ENCODE measurements around the gene ATG7. TPM values are rescaled to one million over a fixed set of nuclear protein-coding genes. Genes with fewer than 3 reads are reported as not detected.
"Not testable (repeated sequence)": the region's sequence is repeated elsewhere in the genome, so short reads cannot be mapped to it uniquely, and the experiment has no call there.

Gene ATG7
- total RNA-seq, 5 donors from 2014 or later (not counting 1 experiment from before 2014, with no cell fraction given), result 29.0 to 39.3 (median 37.4) TPM

GRCh38 chr3:11494131-11494916, 222.1 kb downstream of the ATG7 start:
- ATAC-seq (replicated peaks in 1 of 4) (no peak), DNase-seq (no peak)
- Histone ChIP-seq H3K27me3 (replicated peaks in 1 of 2; ENCODE audit: control insufficient read depth in 2 of 2, extremely low read depth in 1 of 2, insufficient read depth in 2 of 2, low read length in 1 of 2) (no peaks in the 10 kb centered on the region), H3K4me1 (ENCODE audit: control insufficient read depth in 1 of 2, extremely low read depth in 1 of 2, insufficient read depth in 2 of 2, low read length in 2 of 2) (no peaks in the 10 kb centered on the region), H3K36me3 (ENCODE audit: control insufficient read depth in 2 of 2, extremely low read depth in 1 of 2, insufficient read depth in 1 of 2, low read length in 1 of 2) (peaks cover 0 to 2% of the 10 kb centered on the region in 2 donors), H3K9me3 (no peaks in the 10 kb centered on the region), H3K27ac (ENCODE audit: low read length) (no peak overlapping the region), H3K4me3 (ENCODE audit: control insufficient read depth in 1 of 2, extremely low read depth in 1 of 2, low read length in 1 of 2) (no peak overlapping the region)
- POLR2A ChIA-PET, result no interaction called here
- WGBS (ENCODE audit: insufficient coverage), result 97% methylated on average over 5 of the region's 6 CpGs
- no peak overlapping the region for H3K4me3 Mint-ChIP-seq
- no peaks in the 10 kb centered on the region for H3K9me3 Mint-ChIP-seq
- H3K27ac Mint-ChIP-seq, result no peak overlapping the region
- H3K27me3 Mint-ChIP-seq, result no peaks in the 10 kb centered on the region
- H3K36me3 Mint-ChIP-seq, result peaks cover 48% of the 10 kb centered on the region
- CTCF ChIA-PET, result no interaction called here
- H3K4me1 Mint-ChIP-seq, result no peaks in the 10 kb centered on the region

GRCh38 chr3:11495948-11496557, 223.9 kb downstream of the ATG7 start:
- ChIA-PET CTCF (no interaction called here), POLR2A (no interaction called here)
- H3K9me3 Mint-ChIP-seq, result no peaks in the 10 kb centered on the region
- no peak overlapping the region for H3K4me3 Mint-ChIP-seq
- peaks cover 0 to 2% of the 10 kb centered on the region in 2 donors for H3K36me3 ChIP-seq (ENCODE audit: control insufficient read depth in 2 of 2, extremely low read depth in 1 of 2, insufficient read depth in 1 of 2, low read length in 1 of 2)
- H3K4me3 ChIP-seq (ENCODE audit: control insufficient read depth in 1 of 2, extremely low read depth in 1 of 2, low read length in 1 of 2), result no peak overlapping the region
- H3K9me3 ChIP-seq, result no peaks in the 10 kb centered on the region
- H3K27ac Mint-ChIP-seq, result no peak overlapping the region
- no peak overlapping the region for H3K27ac ChIP-seq (ENCODE audit: low read length)
- peaks cover 49% of the 10 kb centered on the region for H3K36me3 Mint-ChIP-seq
- no peaks in the 10 kb centered on the region for H3K4me1 ChIP-seq (ENCODE audit: control insufficient read depth in 1 of 2, extremely low read depth in 1 of 2, insufficient read depth in 2 of 2, low read length in 2 of 2)
- no peak for DNase-seq
- 96% methylated on average over 5 of the region's 11 CpGs for WGBS (ENCODE audit: insufficient coverage)
- no peaks in the 10 kb centered on the region for H3K27me3 Mint-ChIP-seq
- H3K27me3 ChIP-seq (replicated peaks in 1 of 2; ENCODE audit: control insufficient read depth in 2 of 2, extremely low read depth in 1 of 2, insufficient read depth in 2 of 2, low read length in 1 of 2), result no peaks in the 10 kb centered on the region
- no peaks in the 10 kb centered on the region for H3K4me1 Mint-ChIP-seq
- no peak for ATAC-seq (replicated peaks in 1 of 4)

GRCh38 chr3:11498177-11498576, 226.0 kb downstream of the ATG7 start:
- Histone ChIP-seq H3K27ac (ENCODE audit: low read length) (no peak overlapping the region), H3K4me1 (ENCODE audit: control insufficient read depth in 1 of 2, extremely low read depth in 1 of 2, insufficient read depth in 2 of 2, low read length in 2 of 2) (no peaks in the 10 kb centered on the region), H3K27me3 (replicated peaks in 1 of 2; ENCODE audit: control insufficient read depth in 2 of 2, extremely low read depth in 1 of 2, insufficient read depth in 2 of 2, low read length in 1 of 2) (no peaks in the 10 kb centered on the region), H3K9me3 (no peaks in the 10 kb centered on the region), H3K36me3 (ENCODE audit: control insufficient read depth in 2 of 2, extremely low read depth in 1 of 2, insufficient read depth in 1 of 2, low read length in 1 of 2) (peaks cover 0 to 2% of the 10 kb centered on the region in 2 donors), H3K4me3 (ENCODE audit: control insufficient read depth in 1 of 2, extremely low read depth in 1 of 2, low read length in 1 of 2) (no peak overlapping the region)
- 91% methylated on average over 1 of the region's 2 CpGs for WGBS (ENCODE audit: insufficient coverage)
- ChIA-PET CTCF (no interaction called here), POLR2A (no interaction called here)
- DNase-seq (no peak), ATAC-seq (replicated peaks in 1 of 4) (no peak)
- Mint-ChIP-seq H3K4me3 (no peak overlapping the region), H3K36me3 (peaks cover 49% of the 10 kb centered on the region), H3K9me3 (no peaks in the 10 kb centered on the region), H3K4me1 (no peaks in the 10 kb centered on the region), H3K27ac (no peak overlapping the region), H3K27me3 (no peaks in the 10 kb centered on the region)

GRCh38 chr3:11498646-11499045, 226.4 kb downstream of the ATG7 start:
- Mint-ChIP-seq H3K36me3 (peaks cover 45% of the 10 kb centered on the region), H3K9me3 (no peaks in the 10 kb centered on the region), H3K27me3 (no peaks in the 10 kb centered on the region), H3K27ac (no peak overlapping the region), H3K4me3 (no peak overlapping the region), H3K4me1 (no peaks in the 10 kb centered on the region)
- ATAC-seq (replicated peaks in 1 of 4) (no peak), DNase-seq (no peak)
- H3K27ac ChIP-seq (ENCODE audit: low read length), result no peak overlapping the region
- 100% methylated on average over 1 of the region's 1 CpG for WGBS (ENCODE audit: insufficient coverage)
- no peaks in the 10 kb centered on the region for H3K9me3 ChIP-seq
- no peaks in the 10 kb centered on the region for H3K27me3 ChIP-seq (replicated peaks in 1 of 2; ENCODE audit: control insufficient read depth in 2 of 2, extremely low read depth in 1 of 2, insufficient read depth in 2 of 2, low read length in 1 of 2)
- H3K4me1 ChIP-seq (ENCODE audit: control insufficient read depth in 1 of 2, extremely low read depth in 1 of 2, insufficient read depth in 2 of 2, low read length in 2 of 2), result no peaks in the 10 kb centered on the region
- ChIA-PET CTCF (no interaction called here), POLR2A (no interaction called here)
- peaks cover 0 to 2% of the 10 kb centered on the region in 2 donors for H3K36me3 ChIP-seq (ENCODE audit: control insufficient read depth in 2 of 2, extremely low read depth in 1 of 2, insufficient read depth in 1 of 2, low read length in 1 of 2)
- H3K4me3 ChIP-seq (ENCODE audit: control insufficient read depth in 1 of 2, extremely low read depth in 1 of 2, low read length in 1 of 2), result no peak overlapping the region

GRCh38 chr3:11499144-11499543, 226.9 kb downstream of the ATG7 start:
- Histone ChIP-seq H3K36me3 (ENCODE audit: control insufficient read depth in 2 of 2, extremely low read depth in 1 of 2, insufficient read depth in 1 of 2, low read length in 1 of 2) (peaks cover 0 to 2% of the 10 kb centered on the region in 2 donors), H3K27me3 (replicated peaks in 1 of 2; ENCODE audit: control insufficient read depth in 2 of 2, extremely low read depth in 1 of 2, insufficient read depth in 2 of 2, low read length in 1 of 2) (no peaks in the 10 kb centered on the region), H3K4me1 (ENCODE audit: control insufficient read depth in 1 of 2, extremely low read depth in 1 of 2, insufficient read depth in 2 of 2, low read length in 2 of 2) (no peaks in the 10 kb centered on the region), H3K27ac (ENCODE audit: low read length) (no peak overlapping the region), H3K4me3 (ENCODE audit: control insufficient read depth in 1 of 2, extremely low read depth in 1 of 2, low read length in 1 of 2) (no peak overlapping the region), H3K9me3 (no peaks in the 10 kb centered on the region)
- ATAC-seq (replicated peaks in 1 of 4) (no peak), DNase-seq (no peak)
- Mint-ChIP-seq H3K27me3 (no peaks in the 10 kb centered on the region), H3K4me3 (no peak overlapping the region), H3K36me3 (peaks cover 40% of the 10 kb centered on the region), H3K4me1 (no peaks in the 10 kb centered on the region), H3K27ac (no peak overlapping the region), H3K9me3 (no peaks in the 10 kb centered on the region)
- ChIA-PET CTCF (no interaction called here), POLR2A (no interaction called here)
- 100% methylated on average over 1 of the region's 6 CpGs for WGBS (ENCODE audit: insufficient coverage)

GRCh38 chr3:11502413-11502812, 230.2 kb downstream of the ATG7 start:
- POLR2A ChIA-PET; ATAC-seq (replicated peaks in 1 of 4); H3K27me3 Mint-ChIP-seq; H3K27ac ChIP-seq (ENCODE audit: low read length); H3K36me3 ChIP-seq (ENCODE audit: control insufficient read depth in 2 of 2, extremely low read depth in 1 of 2, insufficient read depth in 1 of 2, low read length in 1 of 2); H3K27me3 ChIP-seq (replicated peaks in 1 of 2; ENCODE audit: control insufficient read depth in 2 of 2, extremely low read depth in 1 of 2, insufficient read depth in 2 of 2, low read length in 1 of 2); H3K4me3 Mint-ChIP-seq; DNase-seq; H3K27ac Mint-ChIP-seq; H3K4me1 Mint-ChIP-seq; H3K9me3 Mint-ChIP-seq; H3K4me1 ChIP-seq (ENCODE audit: control insufficient read depth in 1 of 2, extremely low read depth in 1 of 2, insufficient read depth in 2 of 2, low read length in 2 of 2); H3K9me3 ChIP-seq; H3K4me3 ChIP-seq (ENCODE audit: control insufficient read depth in 1 of 2, extremely low read depth in 1 of 2, low read length in 1 of 2): not testable (repeated sequence)
- no CpG with 5 or more reads among the region's 3 CpGs for WGBS (ENCODE audit: insufficient coverage)
- CTCF ChIA-PET, result interaction anchor here (0.6 kb wide), 2 partner anchors 22 to 26 kb away, joined by 3 read pairs; no protein-coding TSS in a partner anchor
- H3K36me3 Mint-ChIP-seq, result peaks cover 21% of the 10 kb centered on the region

All from T-cell (primary cell).